ENCODE data around the gene CDK6.

The CDK6 gene

DNA sequence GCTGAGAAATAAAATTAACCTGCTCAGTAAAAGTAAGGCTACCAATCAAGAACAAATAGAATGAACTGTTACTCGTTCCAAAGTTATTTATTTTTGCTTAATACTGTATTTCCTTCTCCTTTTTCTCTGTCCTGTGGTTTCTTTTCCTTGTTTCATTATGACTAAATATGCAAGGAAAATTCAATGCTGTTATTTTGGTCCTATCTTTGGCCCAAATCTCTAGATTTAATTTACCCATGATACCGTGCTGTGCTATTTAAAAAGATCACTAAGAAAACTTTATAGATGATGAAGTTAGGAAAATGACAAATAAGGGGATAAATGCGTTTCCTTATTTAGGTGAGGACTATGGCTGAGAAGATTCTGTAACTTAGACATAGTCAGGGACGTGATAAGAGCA, 200.8 kb downstream of the CDK6 start:
- DNase-seq = no peak

DNA sequence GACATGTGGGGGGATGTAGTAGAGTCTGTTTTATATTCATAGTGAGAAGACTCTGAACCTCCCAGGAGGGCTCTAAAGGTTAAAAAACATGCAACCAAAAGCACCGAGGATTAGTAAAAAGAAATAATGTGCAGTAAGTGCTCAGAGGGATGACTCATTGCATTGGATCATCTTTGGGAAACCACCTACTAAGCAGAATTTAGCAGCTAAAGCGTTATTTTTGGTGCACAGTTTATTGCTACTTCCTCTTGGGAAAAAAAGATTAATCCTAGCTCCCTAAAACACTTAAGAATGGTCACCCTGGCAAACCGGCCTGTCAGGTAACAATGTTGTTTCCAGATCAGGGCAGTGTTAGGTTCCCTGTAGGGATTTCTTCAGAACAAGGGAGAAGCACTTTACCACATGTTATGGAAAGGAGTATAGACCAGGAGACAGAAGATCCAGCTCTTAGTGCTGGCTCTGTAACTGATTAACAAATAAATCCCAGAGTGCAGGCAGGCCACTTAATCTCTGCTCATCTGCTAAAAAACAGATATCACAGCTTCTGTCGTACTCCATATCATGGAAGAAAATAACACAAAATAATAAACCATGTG, 201.4 kb downstream of the CDK6 start:
- DNase-seq = no peak

DNA sequence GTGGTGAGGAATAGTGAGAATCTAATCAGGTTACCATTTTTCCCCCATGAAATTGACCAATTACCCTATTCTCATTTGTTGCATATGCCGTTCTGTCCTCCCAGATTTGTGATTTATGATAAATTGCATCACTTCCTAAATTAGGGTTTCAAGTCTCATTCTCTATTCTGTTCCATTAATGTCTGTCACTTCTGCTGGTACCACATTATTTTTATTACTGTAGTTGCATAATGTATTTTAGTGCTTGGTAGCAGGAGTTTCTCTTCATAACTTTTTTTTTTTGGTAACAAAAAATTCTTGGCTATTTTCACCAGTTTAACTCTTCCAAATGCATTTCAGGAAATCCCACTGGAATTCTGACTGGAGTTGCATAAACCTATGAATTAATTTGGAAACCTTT, 202.2 kb downstream of the CDK6 start:
- DNase-seq = no peak

DNA sequence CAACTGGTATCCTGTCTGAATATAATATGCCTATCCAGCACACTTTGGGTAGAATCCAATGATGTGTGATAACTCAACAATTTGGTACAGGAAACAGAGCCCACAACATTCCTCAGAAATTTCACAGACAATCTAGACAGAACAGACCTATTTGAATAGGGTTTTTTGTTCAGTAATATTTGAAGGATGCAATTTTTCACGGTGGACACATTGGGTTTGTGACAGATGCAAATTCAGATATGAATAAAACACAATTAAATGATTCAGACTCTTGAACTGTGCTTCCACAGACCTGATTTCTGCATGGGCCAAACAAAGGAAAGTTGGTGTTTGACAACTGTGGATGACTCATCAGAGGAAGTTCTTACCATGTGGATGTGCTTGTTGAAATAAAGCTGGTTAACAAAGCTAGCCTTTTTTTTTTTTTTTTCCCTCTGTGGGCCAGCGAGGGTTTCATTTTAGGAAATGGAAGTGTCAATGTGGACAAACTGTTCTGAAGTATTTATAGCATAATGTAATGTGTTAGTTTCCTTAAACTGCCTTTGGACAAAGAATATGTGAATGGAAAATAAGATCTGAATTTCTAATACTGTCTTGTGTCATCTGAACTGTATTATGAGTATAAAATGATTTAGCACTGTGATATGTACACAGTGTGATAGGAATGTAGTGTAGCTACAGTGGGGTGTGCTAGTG, 203.0 kb downstream of the CDK6 start:
- no peak for DNase-seq

DNA sequence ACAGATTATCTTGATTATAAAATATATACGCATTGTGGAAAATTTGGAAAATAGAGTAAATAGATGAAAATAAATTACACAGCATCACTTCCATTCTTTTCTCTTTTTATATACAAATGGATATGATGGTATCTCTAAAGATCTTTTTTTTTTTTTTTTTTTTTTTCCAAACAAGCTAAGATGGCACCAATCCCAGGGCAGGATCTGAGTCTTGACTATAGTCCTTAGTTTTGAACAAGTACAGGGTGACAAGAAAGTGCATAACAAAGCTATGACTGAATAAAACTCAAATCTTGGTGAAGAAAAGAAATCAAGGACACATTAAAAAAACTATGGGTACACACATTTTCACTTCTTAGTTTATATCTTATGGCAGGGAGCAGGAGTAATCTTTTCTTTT, 203.6 kb downstream of the CDK6 start:
- DNase-seq = no peak

DNA sequence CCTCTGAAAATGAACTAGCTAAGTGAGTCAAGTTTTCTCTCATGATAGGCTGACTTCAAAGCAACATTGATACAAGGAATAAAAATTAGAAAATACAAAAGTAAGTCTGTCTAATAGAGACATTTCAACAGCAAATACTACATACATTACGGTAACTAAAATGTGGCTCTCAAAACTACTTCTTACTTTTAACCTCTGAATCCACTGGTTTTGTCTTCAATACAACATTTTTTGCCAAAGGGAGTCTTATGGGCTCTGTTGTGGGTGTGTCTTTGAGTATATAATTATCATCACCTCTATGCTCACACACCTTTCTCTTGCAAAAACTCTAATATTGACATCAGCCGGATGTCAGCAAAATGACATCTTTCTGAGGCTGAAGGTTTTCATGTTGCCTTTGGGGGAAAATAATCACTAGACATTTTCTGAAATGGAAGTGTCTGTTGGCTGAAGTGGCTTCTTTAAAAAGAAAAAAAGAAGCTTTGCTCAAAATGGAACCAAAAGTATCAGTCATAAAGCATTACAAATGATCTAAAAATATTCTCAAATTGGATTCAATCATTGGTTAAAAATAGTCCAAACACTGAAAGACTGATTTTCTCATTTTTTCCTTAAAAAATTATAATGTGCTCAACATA, 204.4 kb downstream of the CDK6 start:
- no peak for DNase-seq

DNA sequence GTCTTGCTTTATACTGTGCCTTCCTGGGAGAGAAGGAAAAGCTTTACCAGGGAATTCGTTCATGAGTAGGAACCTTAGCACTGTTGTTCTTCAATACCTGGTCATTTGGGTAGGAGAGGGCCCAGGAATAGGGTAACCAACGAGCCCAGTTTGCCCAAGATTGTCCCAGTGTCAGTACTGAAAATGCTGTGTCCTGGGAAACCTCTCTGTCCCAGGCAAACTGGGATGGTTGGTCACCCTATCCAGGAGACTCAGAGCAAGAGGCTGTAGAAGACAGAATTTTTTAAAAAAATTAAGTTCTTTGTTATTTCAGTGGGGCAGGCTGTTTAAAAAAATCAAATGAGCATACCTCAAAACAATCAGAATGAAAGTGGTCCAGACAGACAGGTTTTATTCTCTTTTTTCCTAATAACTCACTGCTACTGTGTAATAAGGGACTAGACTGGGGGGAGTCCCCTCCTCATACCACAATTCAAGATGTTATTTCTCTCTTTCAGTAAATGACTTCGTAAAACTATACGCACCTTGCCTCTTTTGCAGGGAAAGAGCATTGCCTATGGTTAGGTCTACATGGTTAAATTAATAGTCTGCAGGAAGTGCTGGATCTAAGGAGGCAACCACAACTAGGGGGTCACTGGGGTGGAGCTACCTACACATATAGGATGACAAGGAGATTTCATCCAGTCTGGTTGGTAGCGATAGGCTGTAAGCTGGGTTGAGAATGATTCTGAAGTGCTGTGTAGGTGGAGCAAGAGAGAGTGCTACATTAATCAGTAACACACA, 205.1 kb downstream of the CDK6 start:
- no peak for DNase-seq

DNA sequence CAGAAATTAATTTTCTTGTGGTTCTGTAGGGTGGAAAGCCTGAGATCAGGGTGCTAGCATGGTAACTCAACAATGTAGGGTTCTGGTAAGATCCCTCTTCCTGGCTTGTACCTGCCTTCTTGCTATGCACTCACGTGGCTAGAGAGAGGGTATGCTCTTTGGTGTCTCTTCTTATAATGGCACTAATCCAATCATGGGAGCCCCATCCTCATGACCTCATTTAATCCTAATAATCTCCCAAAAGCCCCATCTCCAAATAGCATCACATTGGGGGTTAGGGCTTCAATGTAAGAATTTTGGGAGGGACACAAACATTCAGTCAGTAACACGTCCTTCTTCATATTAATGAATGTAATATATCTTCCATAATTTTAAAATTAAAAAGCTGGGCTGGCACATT, 206.6 kb downstream of the CDK6 start:
- DNase-seq = no peak

DNA sequence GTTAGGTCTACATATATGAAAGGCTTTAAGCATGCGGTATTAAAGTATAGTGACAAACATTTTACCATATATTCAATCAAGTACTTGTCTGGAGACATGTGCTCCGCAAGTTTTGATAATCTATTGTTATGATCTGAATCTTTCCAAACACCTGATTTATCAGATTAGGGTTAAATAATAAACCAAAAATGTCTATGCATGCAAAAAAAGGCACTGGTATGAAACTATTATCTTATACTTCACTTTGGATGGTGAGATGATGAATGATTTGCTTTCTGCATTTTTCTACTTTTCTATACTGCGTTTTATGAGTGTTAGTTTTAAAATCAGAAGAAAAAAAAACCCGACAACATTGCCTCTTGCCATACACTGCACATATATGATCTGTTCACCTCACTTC, 208.4 kb downstream of the CDK6 start:
- DNase-seq = no peak

DNA sequence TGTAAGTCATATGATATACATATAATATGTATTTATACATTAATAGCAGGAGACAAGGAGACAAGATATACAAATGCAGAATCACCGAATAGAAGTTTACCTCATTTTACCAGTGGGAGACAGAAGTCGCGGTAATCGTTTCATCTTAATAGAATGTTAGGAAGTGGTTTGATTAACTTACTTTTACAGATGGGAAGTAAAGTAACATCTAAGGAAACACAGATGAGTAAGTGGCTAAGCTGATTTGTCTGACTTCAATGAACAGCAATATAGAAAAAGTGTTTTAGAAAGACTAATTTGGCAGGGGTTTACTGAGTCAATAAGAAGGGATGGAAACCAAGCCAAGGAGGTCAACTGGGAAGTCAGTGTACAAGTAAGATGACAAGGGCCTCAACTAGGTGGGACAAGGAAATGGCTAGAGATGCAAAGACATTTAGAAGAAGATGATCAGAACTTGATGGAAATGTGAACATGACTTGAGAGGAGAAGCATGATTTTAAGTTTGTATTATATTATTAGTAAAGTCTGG, 210.0 kb downstream of the CDK6 start:
- no peak for DNase-seq

DNA sequence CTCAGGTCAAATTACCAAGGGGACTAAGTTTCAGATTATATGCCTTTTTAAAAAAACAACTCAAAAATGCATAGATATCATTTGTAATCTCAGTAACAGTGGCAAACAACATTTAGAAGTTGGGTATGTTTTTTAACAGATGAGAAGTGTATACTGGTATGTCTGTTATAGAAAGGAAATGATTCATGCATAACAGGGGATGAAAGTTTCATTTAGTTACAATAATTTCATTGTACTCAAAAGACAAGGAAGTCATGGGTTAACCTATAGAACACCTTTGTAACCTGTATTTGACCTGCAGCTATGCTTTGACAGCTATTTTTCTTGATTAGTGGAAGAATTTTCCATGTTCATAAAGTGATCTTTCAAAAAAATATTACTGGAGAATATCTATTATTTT, 210.8 kb downstream of the CDK6 start:
- no peak for DNase-seq

DNA sequence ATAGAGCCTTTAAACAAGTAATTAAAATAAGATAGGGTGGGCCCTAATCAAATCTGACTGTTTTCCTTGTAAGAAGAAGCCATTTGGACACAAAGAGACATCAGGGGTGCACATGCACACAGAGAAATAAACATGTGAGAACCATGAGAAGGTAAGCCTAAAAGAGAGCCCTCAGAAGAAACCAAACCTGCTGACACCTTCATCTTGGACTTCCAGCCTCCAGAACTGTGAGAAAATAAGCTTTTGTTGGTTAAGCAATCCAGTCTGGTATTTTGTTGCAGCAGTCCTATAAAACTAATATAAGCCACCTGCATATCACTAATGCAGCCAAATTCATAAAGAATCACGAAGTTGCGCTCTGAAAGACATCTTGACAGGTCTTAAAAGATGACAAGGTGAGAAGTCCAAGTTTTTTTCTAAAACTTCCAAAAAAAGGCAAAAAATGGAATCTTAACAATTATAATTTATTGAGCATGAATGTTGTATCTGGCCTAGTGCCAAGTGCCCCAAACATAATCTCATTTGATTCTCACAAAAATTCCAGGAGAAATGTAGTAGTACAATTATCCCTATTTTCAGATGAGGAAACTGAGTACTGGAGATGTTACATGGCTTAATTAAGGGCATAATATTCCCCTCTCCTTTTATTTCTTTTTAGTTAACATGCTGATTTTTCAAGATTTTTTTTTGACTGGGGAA, 211.9 kb downstream of the CDK6 start:
- DNase-seq = no peak

DNA sequence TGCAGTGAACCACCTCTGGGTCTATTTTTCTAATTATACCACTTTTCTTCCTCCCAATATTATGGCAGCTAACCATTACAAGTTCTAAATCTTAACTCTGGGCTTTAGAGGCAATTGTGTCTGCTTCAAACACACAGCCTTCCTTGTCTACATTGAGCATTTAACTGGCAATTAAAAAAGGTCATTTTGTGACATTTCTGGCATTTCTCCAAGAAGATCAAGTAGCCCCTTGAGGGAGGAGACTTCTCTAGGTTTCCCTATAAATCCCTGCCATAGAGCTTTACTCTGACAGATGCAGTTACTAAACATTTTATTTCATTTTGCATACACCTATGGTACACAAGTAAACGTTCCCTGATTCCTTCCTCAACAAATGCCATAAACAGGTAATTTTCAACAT, 212.8 kb downstream of the CDK6 start:
- no peak for DNase-seq

DNA sequence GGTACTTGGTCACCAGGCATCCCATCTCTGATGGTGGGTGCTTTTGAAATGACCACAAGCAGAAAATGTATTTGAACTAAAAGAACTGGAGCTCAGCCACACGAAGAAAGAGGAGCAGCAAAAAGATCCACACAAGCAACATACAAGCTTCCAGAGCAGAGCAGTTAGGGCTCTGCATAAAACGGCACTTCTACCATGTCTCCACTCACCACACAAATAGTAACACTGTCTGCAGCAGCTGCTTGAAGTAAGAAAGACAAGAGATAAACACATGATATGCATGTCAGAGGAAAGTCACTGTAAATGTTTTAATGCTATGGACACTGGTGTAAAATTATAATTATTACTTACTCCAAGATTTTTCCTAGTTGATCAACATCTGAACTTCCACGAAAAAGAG, 213.7 kb downstream of the CDK6 start:
- DNase-seq = no peak

DNA sequence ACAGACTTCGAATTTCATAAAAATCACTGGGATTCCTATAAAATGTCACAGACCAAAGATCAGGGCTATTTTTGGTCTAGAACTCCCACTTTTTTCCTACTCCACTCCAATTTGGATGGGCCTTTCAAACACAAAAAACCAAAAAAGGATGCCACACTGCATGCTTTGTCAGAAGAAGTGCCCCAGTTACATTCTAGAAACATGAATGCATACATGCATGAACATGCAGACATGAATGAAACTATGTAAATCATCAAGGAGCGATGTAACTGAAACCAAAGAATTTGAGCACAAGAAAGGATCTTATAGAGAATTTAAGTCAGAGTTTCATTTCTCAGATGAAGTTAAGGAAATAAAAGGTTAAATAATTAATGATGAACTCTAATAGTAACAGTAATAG, 214.3 kb downstream of the CDK6 start:
- no peak for DNase-seq

DNA sequence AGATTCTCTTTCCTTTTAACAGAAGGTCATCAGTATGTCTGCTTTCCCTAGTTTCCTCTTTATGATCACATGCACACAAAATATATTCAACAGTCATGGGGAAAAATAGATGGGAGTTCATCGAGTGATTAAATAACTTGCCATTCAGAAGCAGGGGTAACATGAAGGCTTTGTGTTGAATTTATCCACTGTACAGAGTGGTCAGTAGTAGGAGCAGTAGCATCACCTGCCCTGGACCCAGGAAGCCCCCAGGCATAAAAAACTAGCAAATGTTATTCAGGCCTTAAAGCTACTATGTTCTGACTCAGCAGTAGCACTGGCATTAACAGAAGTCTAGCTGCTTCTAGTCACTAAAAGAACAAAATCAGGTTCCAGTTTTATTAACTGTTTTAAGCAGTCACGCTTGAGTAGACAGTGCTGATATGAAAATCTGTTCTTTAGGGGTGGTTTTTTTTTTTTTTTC, 214.8 kb downstream of the CDK6 start:
- no peak for DNase-seq

DNA sequence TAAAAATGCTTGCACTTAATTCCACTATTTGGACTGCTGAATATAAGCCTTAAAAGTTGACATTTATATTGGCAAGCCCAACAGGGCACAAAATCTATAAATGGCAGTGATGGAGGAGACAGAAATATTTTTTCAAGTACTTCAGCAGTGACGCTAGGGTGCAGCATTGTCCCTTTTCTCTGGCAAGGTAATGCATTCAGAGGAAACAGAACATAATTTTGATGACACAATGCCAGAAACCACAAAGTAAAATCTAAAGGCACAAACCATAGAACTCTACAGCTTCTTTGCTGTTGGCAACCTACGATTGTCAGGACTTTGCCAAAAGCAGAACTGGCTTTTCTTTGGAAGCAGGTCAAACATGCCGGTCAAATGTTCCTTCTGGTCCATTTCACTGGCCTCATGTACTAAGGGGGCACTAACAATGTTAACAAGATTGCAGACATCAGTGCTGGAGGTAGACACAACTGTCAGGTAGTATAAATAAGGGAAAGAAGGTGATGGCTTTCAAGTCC, 215.3 kb downstream of the CDK6 start:
- DNase-seq = peak; percentile 40

DNA sequence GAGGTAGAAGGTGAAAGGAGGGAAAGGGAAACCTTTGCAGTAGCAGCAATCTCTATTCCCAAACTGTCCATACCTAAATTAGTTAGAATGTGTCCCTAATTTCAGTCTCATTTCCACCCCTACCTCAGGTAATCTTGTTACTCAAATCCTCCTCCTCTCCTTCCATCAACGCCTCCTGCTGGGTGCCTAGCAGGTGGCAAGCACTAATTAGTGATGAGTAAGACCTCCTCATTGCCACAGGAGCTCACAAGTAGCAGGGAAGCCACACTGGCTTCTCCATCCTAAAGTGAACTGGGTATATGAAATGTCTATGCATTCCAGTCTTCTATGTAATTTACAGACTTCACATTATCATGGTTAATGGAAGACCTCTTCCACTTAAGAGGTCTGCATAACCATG, 220.5 kb downstream of the CDK6 start:
- no peak for DNase-seq

DNA sequence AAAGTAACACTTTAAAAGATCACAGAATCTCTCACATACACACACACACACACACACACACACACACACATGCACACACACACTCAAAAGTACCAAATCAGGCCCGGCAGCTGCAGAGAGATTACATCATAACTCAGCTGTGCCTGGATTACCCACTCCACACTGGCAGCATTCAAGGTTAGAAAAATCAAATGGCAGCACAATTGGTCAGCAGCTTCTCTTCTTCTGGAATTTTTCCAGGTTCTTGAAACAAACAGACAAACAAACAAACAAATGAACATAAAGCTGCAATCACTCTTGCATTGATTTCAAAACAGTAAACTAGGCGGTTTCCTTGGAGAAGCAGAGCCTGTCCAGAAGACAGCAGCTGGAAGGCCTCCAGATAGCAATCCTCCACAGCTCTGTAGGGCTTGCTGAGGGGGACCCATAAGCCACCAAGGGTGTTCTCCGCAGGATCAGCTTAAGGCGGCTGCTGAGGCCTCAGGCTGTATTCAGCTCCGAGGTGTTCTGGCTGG, 221.7 kb downstream of the CDK6 start:
- no peak for DNase-seq

DNA sequence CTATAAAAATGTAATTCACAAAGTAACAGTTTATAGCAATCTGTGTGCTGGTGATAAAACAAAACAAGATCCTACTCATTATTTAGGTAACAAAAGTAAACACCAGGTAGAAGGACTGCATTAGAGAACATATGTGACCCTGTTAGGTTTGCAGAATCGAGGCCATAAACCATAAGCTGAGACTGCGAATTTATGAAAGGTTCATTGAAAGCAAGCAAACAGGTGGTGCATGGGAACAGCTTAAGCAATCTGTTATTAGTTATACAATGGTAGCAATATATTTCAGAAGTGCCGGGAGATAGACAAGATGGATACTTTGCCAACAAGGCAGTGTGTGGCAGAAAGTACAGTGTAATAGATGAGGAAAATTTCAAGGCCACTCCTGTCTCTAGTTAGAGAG, 222.7 kb downstream of the CDK6 start:
- DNase-seq = no peak

DNA sequence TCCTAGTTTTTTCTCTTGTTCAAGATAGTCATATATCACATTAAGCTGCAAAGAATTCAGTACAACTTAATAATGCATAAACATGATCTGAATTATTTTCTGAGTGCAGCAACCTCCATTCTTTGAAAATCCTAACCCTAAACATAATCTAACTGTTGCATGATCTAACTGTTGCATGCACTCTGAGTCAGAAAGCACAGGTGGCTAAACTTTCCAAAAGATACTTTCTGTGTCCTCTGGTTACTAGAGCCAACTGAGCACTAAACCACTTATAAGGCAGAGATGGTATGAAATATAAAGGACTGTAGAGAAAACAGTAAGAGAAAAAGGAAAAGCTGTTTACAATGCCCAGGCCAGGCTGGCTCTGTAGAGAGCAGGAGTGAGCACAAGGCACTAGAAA, 223.2 kb downstream of the CDK6 start:
- no peak for DNase-seq

DNA sequence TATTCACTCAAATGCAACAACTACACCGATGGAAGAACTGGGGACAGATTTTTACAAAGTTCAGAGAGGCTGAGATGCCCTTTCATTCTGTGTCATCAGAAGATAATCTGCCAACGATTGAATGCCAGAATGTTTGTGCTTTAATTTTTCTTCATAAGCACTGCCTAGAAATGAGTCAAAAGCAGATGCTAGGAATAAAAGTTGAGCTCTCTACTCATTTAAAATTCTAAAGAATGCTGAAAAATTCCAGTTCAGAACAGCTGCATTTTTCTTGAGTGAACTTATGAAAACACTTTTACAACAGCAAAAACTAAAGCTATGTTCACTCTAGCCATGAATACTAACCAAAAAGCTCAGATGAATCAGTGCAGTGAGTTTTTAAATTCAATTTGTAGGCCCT, 223.9 kb downstream of the CDK6 start:
- no peak for DNase-seq

All from NCI-H2171 (cell line).